Prostate gland (tissue), 2 donors: ENCODE results near the gene GMPPA. TPM values are rescaled to one million over a fixed set of nuclear protein-coding genes. Genes with fewer than 3 reads are reported as not detected.

Experiments used
- DNase-seq: peaks from one replicate; pipeline ENCODE4 v3.0.0-alpha.2; 2019; ENCODE audit warnings: low spot score
- H3K27ac ChIP-seq, 2 donors: fragments of 200-600 bp; sonication (generic); 2 replicates each; pipeline ENCODE4 v1.5.1; 2017 to 2019
- H3K27me3 ChIP-seq: fragments of 200-600 bp; sonication (generic); replicated peaks from 2 replicates; pipeline ENCODE4 v1.5.1; 2019; ENCODE audit not compliant: insufficient read depth
- H3K36me3 ChIP-seq, 2 donors: fragments of 200-600 bp; sonication (generic); 1 replicate in 1 of 2; 2 replicates in 1 of 2; pipeline versions ENCODE4 v1.5.1 to v1.8.1; 2017 to 2019
- H3K4me1 ChIP-seq: fragments of 200-600 bp; sonication (generic); replicated peaks from 2 replicates; pipeline ENCODE4 v1.5.1; 2019
- H3K4me3 ChIP-seq, 2 donors: fragments of 200-600 bp; sonication (generic); 2 replicates each; pipeline ENCODE4 v1.5.1; 2017 to 2019
- H3K9me3 ChIP-seq: fragments of 200-600 bp; sonication (generic); 2 replicates; pipeline ENCODE4 v1.5.1; 2017
- CTCF ChIP-seq, 4 experiments: fragments of 200-600 bp in 2 of 4; fragments of 450-650 bp in 2 of 4; sonication (generic) in 2 of 4; IDR thresholded peaks; 1 replicate in 3 of 4; 2 replicates in 1 of 4; pipeline ENCODE4 v1.5.1; 2016 to 2019; ENCODE audit warnings: antibody characterized with exemption in 4 of 4, mild to moderate bottlenecking in 2 of 4, moderate library complexity in 2 of 4
- POLR2A ChIP-seq: fragments of 450-650 bp; IDR thresholded peaks from one replicate; pipeline ENCODE4 v1.6.1; 2016; ENCODE audit warnings: antibody characterized with exemption, mild to moderate bottlenecking
- POLR2AphosphoS5 ChIP-seq: sonication (generic); formaldehyde crosslinking; IDR thresholded peaks from one replicate; pipeline ENCODE4 v1.6.1; 2017; ENCODE audit warnings: antibody characterized with exemption
- WGBS: methylation state at CpG from one replicate; pipeline ENCODE4 v1.1.5; 2018; 5-methylcytosine and 5-hydroxymethylcytosine counted together
- intact Hi-C: fragments of 100-400 bp; cut with DNase I; formaldehyde crosslinking; loops from one replicate; pipeline ENCODE4 v1.14.2; 2022
- total RNA-seq, 2 donors: library from RNA; depleted of rRNA; stranded (reverse); fragments of >200 nt; gene quantifications; one replicate each; pipeline ENCODE4 v1.1.0, GENCODE V29; 2016

The GMPPA gene
- total RNA-seq, 2 donors from 2014 or later = 41.2 to 53.8 TPM

GRCh38 chr2:219527076-219527394 is 28.3 kb downstream of the GMPPA start:
- H3K4me3 ChIP-seq = no peak overlapping the region
- intact Hi-C loops = no loop called here
- no peaks in the 10 kb centered on the region for H3K9me3 ChIP-seq
- WGBS = 29% methylated on average over 6 of the region's 6 CpGs
- H3K4me1 ChIP-seq = peaks cover 3% of the 10 kb centered on the region
- H3K36me3 ChIP-seq = no peaks in the 10 kb centered on the region
- H3K27me3 ChIP-seq = peaks cover 5% of the 10 kb centered on the region
- TF ChIP-seq POLR2AphosphoS5 (no peak), CTCF (IDR thresholded peaks at IDR 0.05) (no peak), POLR2A (no peak)
- H3K27ac ChIP-seq = no peak overlapping the region
- DNase-seq = no peak

GRCh38 chr2:219527472-219527871 is 28.8 kb downstream of the GMPPA start:
- Histone ChIP-seq H3K9me3 (no peaks in the 10 kb centered on the region), H3K36me3 (no peaks in the 10 kb centered on the region), H3K4me3 (no peak overlapping the region), H3K27ac (no peak overlapping the region), H3K27me3 (peaks cover 5% of the 10 kb centered on the region), H3K4me1 (peaks cover 1% of the 10 kb centered on the region)
- no peak for TF ChIP-seq CTCF (IDR thresholded peaks at IDR 0.05)
- TF ChIP-seq POLR2A = no peak
- TF ChIP-seq POLR2AphosphoS5 = no peak
- intact Hi-C loops = no loop called here
- DNase-seq = no peak
- WGBS = 58% methylated on average over 5 of the region's 5 CpGs

GRCh38 chr2:219530048-219530963 is 31.6 kb downstream of the GMPPA start:
- 14% methylated on average over 21 of the region's 21 CpGs for WGBS
- intact Hi-C loops = loop anchor here (10.0 kb wide), 1 partner anchor 236 kb away; no protein-coding TSS in a partner anchor
- Histone ChIP-seq H3K4me1 (no peaks in the 10 kb centered on the region), H3K36me3 (no peaks in the 10 kb centered on the region), H3K4me3 (no peak overlapping the region), H3K27ac (no peak overlapping the region), H3K9me3 (no peaks in the 10 kb centered on the region), H3K27me3 (no peaks in the 10 kb centered on the region)
- DNase-seq = peak; percentile 74
- TF ChIP-seq POLR2A (no peak), POLR2AphosphoS5 (peak; percentile 68), CTCF (IDR thresholded peaks at IDR 0.05) (peak; percentile 90 to 100 (median 97))

- TF ChIP-seq POLR2A (no peak), POLR2AphosphoS5 (no peak), CTCF (IDR thresholded peaks at IDR 0.05) (no peak)
- Histone ChIP-seq H3K27me3 (no peaks in the 10 kb centered on the region), H3K4me1 (no peaks in the 10 kb centered on the region), H3K27ac (no peak overlapping the region), H3K36me3 (no peaks in the 10 kb centered on the region), H3K9me3 (no peaks in the 10 kb centered on the region), H3K4me3 (no peak overlapping the region)
- 88% methylated on average over 19 of the region's 20 CpGs for WGBS
- intact Hi-C loops = loop anchor here (10.0 kb wide), 1 partner anchor 237 kb away; no protein-coding TSS in a partner anchor
- no peak for DNase-seq
Observed at GRCh38 chr2:219531639-219532377, 33.1 kb downstream of the GMPPA start.
